ENCODE results near the gene ABHD1. TPM values are rescaled to one million over a fixed set of nuclear protein-coding genes. Genes with fewer than 3 reads are reported as not detected.

ABHD1 gene
- total RNA-seq, 1 donor from 2014 or later = 2.4 TPM

DNA sequence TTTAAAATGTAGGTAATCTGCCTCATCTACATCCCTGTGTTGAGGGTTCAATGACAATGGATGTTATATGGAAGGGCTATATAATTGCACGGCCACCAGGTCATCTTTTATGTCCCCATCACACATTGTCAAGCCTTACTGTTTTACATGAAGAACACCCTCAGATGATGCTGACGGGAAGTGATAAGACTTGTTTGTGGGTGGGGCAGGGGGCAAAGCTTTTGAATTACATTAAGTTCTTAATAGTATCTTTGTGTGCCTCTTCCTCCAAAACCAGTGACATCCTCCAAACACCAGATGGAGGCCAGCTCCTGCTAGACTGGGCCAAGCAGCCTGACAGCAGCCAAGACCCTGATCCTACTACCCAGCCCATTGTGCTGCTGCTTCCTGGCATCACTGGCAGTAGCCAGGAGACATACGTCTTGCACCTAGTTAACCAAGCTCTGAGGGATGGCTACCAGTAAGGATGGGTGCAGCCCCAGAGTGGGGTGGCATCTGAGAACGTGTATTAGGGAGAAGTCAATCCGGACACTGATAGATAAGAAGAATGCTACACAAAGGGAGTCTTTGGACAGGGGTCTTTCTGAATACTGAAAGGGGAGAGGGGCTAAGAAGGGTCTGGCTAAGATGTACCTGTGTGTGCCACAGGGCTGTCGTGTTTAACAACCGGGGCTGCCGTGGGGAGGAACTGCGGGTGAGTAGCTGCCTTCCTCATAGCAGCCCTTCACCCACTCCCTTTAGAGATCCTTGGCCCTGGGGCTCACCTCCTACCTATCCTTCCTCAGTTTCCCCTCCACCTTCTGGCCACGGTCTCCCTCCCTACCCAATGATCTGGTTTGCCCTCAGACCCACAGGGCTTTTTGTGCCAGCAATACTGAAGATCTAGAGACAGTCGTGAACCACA, 5.3 kb downstream of the ABHD1 start:
- DNase-seq (ENCODE audit: missing footprints) (no peak), ATAC-seq (no peak)
- intact Hi-C loops (cut with DNase I) = no loop called here

DNA sequence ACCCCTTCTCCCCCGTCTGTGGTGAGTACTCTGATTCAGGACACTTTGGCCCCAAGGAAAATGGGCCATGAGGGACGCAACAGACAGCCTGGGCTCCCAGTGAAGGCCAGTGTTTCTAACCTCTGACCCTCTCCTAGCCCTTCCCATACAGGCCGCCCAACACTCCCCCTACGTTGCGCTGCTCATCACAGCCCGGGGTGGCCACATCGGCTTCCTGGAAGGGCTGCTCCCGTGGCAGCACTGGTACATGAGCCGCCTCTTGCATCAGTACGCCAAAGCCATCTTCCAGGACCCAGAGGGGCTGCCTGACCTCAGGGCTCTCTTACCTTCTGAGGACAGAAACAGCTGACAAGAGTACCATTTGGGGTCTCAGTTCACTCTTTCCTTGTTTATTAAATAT, 6.8 kb downstream of the ABHD1 start:
- no peak for ATAC-seq
- intact Hi-C loops (cut with DNase I) = no loop called here

DNA sequence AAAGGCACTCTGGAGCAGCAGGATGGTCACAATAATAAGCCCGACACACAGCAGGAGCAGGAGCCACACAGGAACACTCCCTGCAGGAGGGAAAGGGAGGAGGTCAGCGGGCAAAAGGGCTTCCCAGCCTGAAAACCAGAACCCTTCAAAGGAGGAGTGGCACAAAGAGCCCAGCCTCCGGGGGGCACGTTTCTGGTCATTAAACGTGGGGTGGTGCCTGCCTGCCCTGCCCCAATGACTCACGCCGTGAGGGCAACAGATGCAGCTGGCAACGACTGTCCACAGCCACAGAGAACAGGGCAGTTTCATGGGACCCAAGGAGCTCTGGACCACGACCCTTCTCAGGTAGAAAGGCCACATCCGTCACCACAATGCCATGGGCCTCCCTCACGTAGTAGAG, 7.8 kb downstream of the ABHD1 start:
- DNase-seq (ENCODE audit: missing footprints) = no peak
- intact Hi-C loops (cut with DNase I) = no loop called here
- ATAC-seq = no peak

More for the DNA sequence above, 6.8 kb downstream of the ABHD1 start:
- no peak for DNase-seq (ENCODE audit: missing footprints)

DNA sequence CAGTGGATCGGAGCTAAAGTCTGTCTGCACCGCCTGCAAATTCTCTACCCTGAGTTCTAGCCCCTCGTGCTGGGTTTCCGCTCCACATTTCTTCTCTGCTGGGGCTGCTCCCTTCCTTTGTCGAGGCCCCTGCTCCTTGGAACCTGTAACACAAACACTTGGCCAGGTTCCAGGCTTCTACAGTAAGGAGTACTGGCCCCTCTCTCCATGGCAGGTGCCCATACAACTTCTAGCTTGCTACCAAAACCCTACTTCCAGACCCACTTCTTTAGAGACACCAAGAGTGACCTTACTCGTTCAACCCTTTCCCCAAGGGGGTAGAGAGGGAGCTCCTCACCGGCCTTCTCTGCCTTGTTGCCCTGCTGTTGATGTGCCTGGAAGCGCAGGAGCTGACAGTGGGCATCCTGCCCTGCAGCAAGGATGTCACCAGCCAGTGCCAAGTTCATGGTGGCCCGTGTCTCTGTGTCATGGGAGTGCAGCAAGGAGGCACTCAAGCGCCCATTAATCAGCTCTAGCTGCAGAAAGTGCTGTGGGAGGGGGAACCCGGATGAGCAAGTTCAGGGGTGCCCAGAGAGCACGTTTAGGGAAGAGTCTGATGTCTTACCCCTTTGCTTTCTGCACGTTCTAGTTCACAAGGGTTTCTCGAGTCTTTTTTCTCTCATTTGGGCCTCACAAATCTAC, 9.7 kb downstream of the ABHD1 start:
- DNase-seq (ENCODE audit: missing footprints) = peak; percentile 70
- intact Hi-C loops (cut with DNase I) = no loop called here

DNA sequence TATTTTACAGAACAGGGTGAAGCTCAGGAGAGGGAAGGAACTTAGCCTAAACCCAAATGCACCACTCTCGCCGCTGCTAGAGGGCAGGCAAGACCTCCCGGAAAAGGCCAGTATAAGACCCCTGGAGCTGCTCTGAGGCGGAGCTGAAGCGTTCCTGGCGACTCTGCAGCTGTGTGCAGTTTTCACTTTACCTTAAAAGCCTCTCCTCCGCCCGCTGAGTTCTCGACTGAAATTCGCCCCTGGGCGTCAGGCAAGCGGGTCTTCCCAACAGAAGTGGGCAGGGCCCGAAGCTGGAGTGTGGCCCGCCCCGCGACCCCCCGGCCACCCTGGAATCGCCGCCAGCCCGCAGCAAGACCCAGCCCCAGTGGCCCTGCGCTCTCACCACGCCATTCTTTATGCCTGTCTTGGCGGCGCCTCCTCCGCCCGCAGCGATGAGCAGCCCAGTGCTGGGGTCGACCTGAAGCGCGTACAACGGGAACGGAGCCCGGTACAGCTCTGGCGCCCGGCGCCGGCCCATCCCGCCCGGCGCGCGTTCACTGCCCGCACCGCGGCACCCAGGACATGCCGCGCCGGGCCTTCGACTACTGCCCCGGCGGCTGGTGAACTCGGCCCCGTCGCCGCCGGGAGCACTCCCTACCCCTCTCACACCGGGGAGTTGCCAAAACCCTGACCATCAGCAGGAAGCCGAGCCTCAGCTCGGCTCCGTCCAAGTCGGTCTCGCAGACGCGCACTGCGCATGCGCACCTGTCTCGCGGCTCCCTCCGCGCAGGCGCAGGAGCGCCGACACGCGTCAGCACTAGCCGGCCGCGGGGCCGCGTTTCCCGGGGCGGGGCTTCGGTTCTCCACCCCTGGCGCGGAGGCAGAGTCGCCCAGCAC, 10.5 kb downstream of the ABHD1 start, which contains the start of gene PREB:
Gene PREB, minus strand, starts transcription at position 732 of the 876 bp plus-strand sequence. Its CDS starts 215 bp downstream, at position 517.
- intact Hi-C loops (cut with DNase I) = no loop called here
- peak; percentile 99 for DNase-seq (ENCODE audit: missing footprints)
- peak; percentile 96 for ATAC-seq

More for the DNA sequence above, 9.7 kb downstream of the ABHD1 start:
- ATAC-seq = no peak

DNA sequence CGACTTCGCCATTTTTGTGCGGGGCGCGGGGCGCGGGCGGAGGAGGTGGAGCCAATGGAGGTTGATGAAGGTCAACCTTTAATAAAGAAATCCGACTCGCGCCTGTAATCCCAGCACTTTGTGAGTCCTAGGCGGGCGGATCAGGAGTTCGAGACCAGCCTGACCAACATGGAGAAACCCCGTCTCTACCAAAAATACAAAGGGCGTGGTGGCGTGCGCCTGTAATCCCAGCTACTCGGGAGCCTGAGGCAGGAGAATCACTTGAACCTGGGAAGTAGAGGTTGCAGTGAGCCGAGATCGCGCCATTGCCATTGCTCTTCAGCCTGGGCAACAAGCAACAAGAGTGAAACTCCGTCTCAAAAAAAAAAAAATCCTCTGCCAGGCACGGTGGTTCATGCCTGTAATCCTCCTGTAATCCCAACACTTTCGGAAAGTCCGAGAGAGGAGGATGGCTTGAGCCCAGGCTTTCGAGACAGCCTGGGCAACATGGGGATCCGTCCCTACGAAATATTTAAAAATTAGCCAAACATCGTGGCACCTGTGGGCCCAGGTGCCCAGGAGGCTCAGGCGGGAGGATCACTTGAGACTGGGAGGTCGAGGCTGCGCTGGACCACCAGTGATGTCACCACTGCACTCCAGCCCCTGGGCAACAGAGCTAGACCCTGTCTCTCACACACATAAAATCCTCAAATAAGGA, 11.3 kb downstream of the ABHD1 start:
- intact Hi-C loops (cut with DNase I) = no loop called here
- no peak for ATAC-seq
- DNase-seq (ENCODE audit: missing footprints) = no peak

DNA sequence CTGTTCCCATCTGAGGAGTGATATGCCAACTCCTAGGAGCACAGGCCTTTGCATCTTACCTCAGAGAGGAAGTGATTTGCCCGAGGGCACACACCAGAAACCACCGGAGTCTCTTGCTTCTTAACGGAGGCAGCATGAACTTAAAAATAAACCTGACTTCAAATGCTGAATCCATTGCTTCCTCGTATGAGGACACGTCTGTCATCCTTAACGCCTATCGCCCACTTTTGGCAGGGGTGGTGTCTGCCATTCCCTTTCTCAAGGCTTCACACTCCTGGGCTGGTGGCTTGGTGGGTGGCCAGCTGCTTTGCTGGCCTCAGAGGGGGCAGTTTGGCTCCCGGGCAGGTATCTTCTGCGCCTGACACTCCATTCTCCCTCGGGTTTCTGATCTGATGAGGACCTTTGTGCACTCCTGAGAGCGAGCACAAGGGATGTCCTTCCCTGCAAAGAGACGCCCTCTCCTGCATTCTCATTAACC, 11.9 kb downstream of the ABHD1 start:
- intact Hi-C loops (cut with DNase I) = no loop called here
- DNase-seq (ENCODE audit: missing footprints) = no peak
- no peak for ATAC-seq

DNA sequence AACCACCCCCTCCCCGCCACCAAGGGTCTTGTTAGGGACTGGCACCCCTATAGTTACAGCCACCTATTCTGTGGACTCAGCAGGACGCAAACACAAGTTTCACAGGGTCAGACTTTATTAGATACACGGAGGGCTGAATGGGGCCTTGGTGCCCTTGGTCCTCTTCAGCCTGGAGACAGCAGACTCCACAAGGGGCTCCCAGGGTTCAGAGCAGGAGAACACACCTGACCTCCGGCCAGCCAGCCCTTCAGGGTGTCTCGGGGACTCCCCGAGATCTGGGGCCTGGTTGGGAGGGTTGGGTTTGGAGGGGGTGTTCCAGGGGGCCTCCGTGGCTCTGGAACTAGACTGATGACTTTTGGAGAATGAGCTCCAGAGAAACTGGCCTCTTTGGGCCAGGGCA, 13.1 kb downstream of the ABHD1 start:
- intact Hi-C loops (cut with DNase I) = no loop called here
- ATAC-seq (no peak), DNase-seq (ENCODE audit: missing footprints) (no peak)

DNA sequence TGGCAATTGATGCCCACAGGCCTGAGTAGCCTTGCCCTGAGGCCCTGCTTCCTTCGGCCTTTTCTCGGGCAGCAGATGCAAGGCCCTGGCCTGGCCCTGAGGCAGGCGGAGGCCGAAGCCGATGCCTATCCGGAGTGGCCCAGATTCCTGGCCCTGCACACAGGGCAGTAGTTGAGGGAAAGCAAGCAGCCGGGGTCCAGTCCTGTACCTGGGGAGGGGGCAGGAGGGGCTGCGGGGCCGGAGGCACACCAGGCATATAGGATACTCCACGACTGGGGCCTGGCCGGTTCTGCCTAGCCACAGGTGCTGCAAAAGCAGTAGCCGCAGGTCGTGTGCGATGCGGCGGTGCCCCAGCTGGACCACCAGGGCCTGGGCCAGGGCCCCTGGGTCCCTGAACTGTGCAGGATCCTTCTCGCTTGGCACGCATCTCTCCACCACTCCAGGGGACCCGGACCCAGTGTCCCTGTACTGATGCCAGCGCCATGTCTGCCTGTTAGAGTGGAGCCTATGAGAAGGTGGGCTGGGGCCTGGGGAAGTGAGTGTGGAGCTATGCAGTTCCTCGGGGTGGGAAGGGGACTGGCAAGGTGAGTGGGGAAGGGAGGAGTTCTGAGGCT, 13.8 kb downstream of the ABHD1 start:
- no peak for DNase-seq (ENCODE audit: missing footprints)
- ATAC-seq = no peak
- intact Hi-C loops (cut with DNase I) = no loop called here

DNA sequence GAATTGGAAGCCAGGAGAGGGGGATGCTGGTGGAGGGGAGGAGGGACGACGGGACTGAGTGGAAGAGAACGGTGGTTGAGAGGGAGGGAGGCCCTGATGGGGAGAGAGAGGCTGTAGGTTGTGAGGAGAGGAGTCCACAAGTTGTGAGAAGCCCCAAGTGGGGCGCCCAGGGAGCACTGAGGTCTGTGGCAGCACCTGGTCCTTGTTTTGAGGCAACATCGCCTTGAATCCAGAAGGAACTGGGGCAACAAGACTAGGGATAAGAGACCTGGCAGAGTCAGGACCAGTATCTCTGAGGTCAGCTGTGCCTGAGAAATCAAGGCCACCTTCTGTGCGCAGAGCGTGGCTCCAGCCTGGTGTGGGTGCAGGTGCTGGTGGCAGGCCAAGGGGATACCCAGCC, 14.5 kb downstream of the ABHD1 start:
- intact Hi-C loops (cut with DNase I) = no loop called here
- no peak for ATAC-seq
- no peak for DNase-seq (ENCODE audit: missing footprints)

DNA sequence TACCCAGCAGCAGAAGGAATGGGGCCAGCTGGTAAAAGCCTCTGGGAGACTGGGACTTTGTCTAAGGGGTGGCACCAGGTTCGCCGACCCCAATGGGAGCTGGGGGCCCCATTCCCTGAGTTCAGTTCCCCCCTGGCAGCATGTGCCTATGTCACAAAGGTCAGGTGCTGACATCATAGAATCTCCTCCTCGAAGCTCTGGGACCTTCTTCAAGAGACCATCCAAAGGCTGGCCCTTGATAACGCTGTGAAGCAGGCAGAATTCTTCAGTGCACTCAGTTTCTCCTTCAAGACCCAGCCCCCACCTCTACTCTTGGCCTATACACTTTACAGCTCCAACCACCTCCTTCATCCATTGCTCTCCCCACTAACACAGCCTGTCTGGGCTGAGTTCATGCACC, 15.7 kb downstream of the ABHD1 start, which contains the start of gene PRR30:
Gene PRR30, minus strand, starts transcription at position 101 of the 400 bp plus-strand sequence. CDS start 1,081 bp downstream, outside the sequence.
- intact Hi-C loops (cut with DNase I) = no loop called here
- no peak for ATAC-seq

DNA sequence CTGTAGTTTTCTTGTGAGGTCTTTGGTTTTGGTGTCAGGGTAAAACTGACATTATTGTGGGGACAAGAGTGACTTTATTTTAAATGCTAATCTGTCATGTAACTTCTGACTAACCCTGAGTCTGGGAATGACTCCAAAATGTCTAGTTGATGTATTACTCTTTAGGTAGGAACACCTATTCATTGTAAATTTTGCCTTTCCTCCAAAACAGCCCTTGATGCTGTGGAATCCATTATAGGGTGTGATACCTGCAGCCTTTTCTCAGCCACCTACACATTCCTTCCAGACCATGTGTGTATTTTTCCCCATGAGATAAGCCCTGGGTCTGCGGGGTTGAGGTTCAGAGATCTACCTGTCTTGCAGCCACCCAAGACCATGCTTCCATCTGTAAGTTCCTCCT, 19.7 kb downstream of the ABHD1 start:
- intact Hi-C loops (cut with DNase I) = no loop called here
- ATAC-seq = no peak
- no peak for DNase-seq (ENCODE audit: missing footprints)

More for the DNA sequence above, 15.7 kb downstream of the ABHD1 start, which contains the start of gene PRR30:
- no peak for DNase-seq (ENCODE audit: missing footprints)

DNA sequence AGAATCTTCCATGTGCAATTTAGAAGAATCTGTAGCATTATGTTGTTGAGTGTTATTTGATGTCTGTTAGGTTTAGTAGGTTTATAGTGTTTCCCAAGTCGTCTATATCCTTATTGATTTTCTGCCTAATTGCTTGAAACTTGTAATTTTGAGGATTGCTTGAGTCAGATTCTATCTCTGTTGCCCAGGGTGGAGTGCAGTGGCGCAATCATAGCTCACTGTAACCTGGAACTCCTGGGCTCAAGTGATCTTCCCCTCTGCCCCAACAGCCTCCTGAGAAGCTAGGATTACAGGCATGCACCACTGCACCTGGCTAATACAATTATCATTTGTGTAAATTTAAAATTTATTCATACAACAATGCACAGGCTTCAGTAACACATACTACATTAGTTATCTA, 22.1 kb downstream of the ABHD1 start:
- ATAC-seq (no peak), DNase-seq (ENCODE audit: missing footprints) (no peak)
- intact Hi-C loops (cut with DNase I) = no loop called here

DNA sequence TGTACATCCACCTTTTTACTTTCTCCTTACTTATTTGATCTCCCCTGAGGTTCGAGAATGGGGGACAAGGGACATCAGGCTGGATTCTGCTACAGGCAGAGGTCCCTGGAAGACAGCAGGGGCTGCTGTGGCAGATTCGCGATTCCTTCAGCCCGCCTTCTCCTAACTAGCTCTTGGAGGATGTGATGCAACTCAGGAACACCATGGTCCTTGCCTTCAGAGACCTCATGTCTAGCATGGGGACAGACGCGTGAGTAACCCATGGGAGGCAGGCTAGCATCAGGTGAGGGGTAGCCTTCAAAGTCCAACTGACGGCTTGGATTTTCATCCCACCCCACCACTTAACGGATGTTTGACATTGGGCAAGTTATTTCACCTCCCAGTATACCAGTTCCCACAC, 24.3 kb downstream of the ABHD1 start:
- ATAC-seq (no peak), DNase-seq (ENCODE audit: missing footprints) (no peak)
- intact Hi-C loops (cut with DNase I) = no loop called here

DNA sequence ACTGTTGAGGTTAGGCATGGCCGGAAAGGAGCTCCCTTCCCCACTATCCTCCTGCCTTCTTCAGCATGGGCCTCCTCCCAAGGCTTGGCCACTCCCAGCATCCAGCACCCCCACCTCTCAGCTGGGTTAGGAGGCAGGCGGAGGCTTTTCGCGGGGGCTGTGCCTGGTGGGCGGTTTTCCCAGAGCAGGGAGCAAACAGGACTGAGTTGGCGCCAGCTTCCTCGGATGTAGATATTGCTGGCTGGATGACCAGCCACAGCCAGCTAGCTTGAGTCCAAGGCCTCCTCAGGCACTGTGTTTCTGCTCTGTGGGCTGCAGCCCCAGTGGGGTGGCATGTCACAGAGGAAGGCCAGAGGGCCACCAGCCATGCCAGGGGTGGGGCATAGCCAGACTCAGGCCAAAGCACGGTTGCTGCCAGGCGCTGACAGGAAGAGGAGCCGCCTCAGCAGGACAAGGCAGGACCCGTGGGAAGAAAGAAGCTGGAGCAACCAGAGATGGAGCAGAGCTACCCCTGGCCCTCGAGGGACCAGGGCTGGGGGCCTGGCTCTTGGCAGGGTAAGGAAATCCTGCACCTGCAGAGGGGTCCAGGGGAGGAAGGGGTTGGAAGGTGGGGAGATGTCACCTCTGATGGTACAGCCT, 25.3 kb downstream of the ABHD1 start, which contains the start of gene TCF23:
Gene TCF23, plus strand, starts transcription at position 204 of the 639 bp plus-strand sequence. Its CDS starts 130 bp downstream, at position 334.
- peak; percentile 73 for DNase-seq (ENCODE audit: missing footprints)

DNA sequence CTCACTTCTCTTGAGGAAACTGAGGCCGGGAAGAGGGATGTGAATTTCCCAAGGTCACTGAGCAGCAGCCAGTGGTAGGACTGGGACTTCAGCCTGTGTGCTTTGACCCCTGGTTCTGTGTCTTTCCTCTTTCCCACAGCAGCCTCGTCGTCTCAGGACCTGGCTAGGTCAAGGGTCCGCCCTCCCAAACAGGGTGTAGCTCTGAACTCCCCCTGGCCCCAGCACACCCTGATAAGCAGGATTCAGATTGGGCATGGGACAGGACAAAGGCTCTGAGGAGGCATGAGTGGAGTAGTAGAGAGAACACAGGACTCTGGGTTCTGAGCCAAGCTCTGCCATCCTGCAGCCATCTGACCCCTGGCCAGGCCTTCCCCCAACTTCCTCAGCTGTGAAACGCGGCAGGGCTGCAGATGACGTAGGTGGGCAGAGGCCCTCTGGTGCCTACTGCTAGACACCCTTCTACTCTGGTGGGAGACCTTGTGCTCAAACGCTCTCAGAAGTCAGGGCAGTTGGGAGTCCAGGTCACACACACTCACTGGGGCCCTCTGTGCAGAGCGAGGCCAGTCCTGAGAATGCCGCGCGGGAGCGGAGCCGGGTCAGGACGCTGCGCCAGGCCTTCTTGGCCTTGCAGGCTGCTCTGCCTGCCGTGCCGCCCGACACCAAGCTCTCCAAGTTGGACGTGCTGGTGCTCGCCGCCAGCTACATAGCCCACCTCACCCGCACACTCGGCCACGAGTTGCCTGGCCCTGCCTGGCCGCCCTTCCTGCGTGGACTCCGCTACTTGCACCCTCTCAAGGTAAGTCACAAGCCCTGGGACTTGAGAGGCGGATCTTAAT, 26.2 kb downstream of the ABHD1 start:
- no peak for ATAC-seq
- intact Hi-C loops (cut with DNase I) = no loop called here
- no peak for DNase-seq (ENCODE audit: missing footprints)

More for the DNA sequence above, 25.3 kb downstream of the ABHD1 start, which contains the start of gene TCF23:
- ATAC-seq = no peak
- intact Hi-C loops (cut with DNase I) = no loop called here

All from Right ventricle myocardium inferior (tissue), 1 donor.